Adrenal gland (tissue), 5 donors: ENCODE data around the gene STAG2.

ENCODE experiments used
- CTCF ChIP-seq, 6 experiments: fragments of 450-650 bp in 4 of 6; fragments of 200-600 bp in 2 of 6; sonication (generic) in 1 of 6; IDR thresholded peaks; 1 replicate in 5 of 6; 2 replicates in 1 of 6; pipeline versions ENCODE4 v1.5.1 to v1.8.0; 2016 to 2021; ENCODE audit warnings: antibody characterized with exemption in 6 of 6, mild to moderate bottlenecking in 2 of 6, moderate library complexity in 1 of 6
- POLR2A ChIP-seq, 2 donors: fragments of 450-650 bp; IDR thresholded peaks; one replicate each; pipeline ENCODE4 v1.6.1; 2017; ENCODE audit warnings: antibody characterized with exemption in 2 of 2, mild to moderate bottlenecking in 2 of 2, moderate library complexity in 1 of 2
- donor health status: DM: no; HTN: no; CAD: no.

- TF ChIP-seq CTCF (IDR thresholded peaks at IDR 0.05) = no peak
- no peak for TF ChIP-seq POLR2A (IDR thresholded peaks at IDR 0.05)
These were observed 24.9 kb downstream of the STAG2 start for GRCh38 chrX:123986377-123986776.
